ENCODE measurements around the gene ATG5.

DNA sequence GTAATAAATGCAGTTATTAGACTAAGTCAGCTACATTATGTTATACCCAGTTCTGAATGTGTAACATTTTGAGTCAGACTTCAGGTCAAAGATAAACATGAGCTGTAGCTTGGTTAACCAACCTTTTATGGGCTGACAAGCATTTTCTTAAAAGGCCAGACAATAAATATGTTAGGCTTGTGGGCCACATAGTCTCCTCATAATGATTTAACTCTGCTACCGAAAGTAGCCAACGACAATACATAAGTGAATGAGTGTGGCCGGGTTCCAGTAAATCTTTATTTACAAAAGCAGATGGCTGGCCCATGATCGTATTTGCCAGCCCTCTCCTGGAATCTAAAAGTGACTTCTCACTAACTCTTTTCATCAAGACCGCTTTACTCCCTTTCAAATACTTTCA is 49.9 kb downstream of the ATG5 start:
- TF ChIP-seq, protein P1, sequence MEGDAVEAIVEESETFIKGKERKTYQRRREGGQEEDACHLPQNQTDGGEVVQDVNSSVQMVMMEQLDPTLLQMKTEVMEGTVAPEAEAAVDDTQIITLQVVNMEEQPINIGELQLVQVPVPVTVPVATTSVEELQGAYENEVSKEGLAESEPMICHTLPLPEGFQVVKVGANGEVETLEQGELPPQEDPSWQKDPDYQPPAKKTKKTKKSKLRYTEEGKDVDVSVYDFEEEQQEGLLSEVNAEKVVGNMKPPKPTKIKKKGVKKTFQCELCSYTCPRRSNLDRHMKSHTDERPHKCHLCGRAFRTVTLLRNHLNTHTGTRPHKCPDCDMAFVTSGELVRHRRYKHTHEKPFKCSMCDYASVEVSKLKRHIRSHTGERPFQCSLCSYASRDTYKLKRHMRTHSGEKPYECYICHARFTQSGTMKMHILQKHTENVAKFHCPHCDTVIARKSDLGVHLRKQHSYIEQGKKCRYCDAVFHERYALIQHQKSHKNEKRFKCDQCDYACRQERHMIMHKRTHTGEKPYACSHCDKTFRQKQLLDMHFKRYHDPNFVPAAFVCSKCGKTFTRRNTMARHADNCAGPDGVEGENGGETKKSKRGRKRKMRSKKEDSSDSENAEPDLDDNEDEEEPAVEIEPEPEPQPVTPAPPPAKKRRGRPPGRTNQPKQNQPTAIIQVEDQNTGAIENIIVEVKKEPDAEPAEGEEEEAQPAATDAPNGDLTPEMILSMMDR (IDR thresholded peaks at IDR 0.05): no peak
- TF ChIP-seq POLR2A (IDR thresholded peaks at IDR 0.05; ENCODE audit: low read depth) (no peak), EP300 (IDR thresholded peaks at IDR 0.05) (no peak), POLR2AphosphoS5 (IDR thresholded peaks at IDR 0.05) (no peak)
